AG09309 (cell line): ENCODE data around the gene ATP6V0C.

Experiments
- DNase-seq: peaks from one replicate; pipeline ENCODE4 v3.0.0-alpha.2; 2010; ENCODE audit warnings: low read depth
- H3K4me3 ChIP-seq: 2 replicates; pipeline ENCODE4 v1.5.1; 2011; ENCODE audit warnings: mild to moderate bottlenecking, low read depth, low read length, moderate library complexity; ENCODE audit not compliant: control insufficient read depth
- TF ChIP-seq, protein P1 (sequence below): IDR thresholded peaks from 2 replicates; pipeline ENCODE4 v1.5.1; 2011; ENCODE audit warnings: mild to moderate bottlenecking, low read depth, low read length, inconsistent platforms; ENCODE audit not compliant: insufficient read depth, control insufficient read depth; ENCODE audit errors: missing control alignments

The ATP6V0C gene

DNA sequence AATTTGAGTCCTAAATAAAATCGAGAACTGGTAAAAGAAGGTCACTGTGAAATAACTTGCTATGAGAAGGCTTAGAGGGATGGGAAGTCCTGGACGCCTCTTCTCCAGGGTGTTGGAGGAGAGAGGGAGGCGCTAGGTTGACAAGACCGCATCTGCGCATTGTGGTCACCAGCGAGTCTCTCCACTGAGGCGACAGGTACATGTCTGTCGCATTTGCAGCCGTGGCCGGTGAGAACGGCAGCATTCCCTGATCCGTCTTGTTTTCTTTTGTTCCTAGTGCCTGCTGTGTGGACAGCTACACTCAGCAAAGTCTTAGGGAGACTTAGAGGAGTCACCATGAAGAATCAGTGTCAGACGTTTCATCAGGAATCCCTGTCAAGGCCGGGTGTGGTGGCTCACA lies 8.1 kb upstream of the ATP6V0C start:
- no peak overlapping the region for H3K4me3 ChIP-seq
- DNase-seq, result no peak
- TF ChIP-seq, protein P1, sequence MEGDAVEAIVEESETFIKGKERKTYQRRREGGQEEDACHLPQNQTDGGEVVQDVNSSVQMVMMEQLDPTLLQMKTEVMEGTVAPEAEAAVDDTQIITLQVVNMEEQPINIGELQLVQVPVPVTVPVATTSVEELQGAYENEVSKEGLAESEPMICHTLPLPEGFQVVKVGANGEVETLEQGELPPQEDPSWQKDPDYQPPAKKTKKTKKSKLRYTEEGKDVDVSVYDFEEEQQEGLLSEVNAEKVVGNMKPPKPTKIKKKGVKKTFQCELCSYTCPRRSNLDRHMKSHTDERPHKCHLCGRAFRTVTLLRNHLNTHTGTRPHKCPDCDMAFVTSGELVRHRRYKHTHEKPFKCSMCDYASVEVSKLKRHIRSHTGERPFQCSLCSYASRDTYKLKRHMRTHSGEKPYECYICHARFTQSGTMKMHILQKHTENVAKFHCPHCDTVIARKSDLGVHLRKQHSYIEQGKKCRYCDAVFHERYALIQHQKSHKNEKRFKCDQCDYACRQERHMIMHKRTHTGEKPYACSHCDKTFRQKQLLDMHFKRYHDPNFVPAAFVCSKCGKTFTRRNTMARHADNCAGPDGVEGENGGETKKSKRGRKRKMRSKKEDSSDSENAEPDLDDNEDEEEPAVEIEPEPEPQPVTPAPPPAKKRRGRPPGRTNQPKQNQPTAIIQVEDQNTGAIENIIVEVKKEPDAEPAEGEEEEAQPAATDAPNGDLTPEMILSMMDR, result no peak

DNA sequence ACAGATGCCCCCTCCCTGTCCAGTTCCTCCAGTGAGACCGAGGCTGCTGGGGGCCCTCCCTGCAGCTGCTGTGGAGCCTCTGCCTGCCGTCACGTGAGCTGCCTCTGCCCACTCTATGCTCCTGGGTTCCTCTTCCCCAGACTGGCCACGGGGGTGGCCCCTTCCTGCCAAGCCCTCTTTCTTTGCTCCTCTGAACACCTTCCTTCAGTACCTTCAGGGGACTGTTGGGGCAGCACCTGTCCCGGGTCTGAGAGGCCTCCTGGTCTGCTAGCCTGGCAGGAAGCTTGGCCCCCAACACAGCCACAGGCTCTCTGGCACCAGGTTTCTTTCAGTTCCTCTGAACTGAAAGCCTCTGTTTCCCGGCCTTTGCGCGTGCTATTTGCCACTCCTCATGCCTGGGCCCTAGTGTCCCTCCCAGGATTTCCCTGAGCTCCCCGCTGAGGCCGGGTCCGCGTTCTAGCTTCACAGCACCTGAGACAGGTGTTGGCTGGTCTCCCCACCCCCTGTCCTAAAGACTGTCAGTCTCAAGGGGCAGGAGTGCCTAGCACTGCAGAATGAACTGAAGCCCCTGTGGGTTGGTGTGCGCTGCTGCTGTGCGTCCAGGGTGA lies 6.6 kb upstream of the ATP6V0C start:
- TF ChIP-seq, protein P1, result no peak
- no peak overlapping the region for H3K4me3 ChIP-seq
- DNase-seq, result no peak

DNA sequence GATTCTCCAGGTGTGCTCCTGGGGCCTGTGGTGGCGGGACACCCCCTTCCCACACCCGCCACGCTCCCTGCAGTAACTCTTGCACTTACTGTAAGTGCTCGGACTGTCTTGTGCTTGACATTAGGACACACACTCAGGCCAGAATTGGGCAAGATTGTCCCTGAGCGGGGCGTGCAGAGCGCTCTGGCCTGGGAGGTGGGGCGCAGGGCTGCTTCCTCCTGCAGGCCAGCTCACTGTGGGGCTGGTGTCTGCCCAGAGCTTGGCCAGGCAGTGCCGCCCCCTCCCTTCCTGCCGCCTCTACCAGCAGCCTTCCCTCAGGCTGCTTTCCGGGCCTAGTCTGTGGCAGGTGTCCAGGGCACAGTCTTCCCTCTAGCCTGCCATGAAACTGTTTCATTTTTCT lies 6.1 kb upstream of the ATP6V0C start:
- H3K4me3 ChIP-seq, result no peak overlapping the region
- TF ChIP-seq, protein P1, result no peak
- DNase-seq, result no peak

DNA sequence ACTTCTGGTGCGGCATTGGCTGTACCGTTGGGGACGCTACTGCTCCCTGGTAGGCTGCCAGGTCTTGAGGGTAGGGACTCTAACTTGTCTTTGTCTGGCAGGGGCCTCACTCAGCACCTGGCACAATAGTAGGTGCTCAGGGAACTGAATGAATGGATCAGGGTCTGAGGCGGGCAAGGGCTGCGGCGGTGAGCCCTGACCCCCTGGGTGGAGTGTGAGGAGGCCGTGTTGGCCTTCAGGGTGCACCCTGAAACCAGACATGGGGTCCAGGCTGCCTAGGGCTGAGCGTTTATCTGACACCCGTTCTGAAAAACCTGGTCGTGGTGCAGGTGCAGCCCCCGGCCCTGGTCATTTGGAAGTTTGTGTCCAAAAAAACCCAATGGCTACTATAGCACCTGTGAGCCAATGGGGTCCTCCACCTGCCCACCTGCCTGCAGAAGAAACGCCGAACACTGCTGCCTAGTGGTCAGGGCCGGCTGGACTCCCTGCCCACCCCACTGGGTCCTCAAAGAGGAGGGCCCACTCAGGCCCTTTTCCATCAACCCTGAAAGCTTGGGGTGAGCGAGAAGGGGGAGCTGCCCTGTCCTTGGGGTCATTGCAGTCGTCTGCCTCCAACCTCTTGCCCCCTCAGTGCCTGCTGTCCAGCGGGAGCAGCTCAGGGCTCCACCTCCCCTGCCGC lies 4.9 kb upstream of the ATP6V0C start:
- DNase-seq, result no peak

DNA sequence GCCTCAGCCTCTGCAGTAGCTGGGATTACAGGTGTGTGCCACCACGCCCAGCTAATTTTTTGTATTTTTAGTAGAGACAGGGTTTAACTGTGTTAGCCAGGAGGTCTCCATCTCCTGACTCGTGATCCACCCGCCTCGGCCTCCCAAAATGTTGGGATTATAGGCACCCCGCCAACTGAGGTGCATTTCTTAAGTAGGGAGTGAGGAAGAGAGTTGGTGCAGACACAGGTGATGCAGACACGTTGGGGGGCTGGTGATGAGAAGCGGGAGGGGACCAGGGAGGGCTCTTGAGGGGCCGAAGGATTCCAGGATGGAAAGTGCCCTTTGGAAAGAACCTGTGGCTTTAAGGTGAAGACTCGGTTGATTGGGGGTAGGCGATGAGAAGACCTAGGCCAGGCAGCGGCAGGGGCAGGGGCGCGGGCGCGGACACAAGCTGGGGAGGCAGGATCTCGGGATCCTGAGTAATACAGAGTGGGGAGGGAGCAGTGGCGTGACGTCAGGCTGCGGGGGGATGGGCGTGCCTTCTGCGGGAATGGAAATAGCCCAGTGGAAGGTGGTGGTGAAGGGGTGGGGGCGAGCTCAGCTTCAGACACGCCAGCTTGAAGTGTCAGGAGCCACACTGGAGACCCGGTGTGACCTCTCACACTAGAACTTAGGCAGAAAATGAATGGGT lies 2.5 kb upstream of the ATP6V0C start:
- DNase-seq, result no peak
- no peak overlapping the region for H3K4me3 ChIP-seq
- TF ChIP-seq, protein P1, result no peak

More for the DNA sequence above, 4.9 kb upstream of the ATP6V0C start:
- TF ChIP-seq, protein P1, result no peak
- no peak overlapping the region for H3K4me3 ChIP-seq

DNA sequence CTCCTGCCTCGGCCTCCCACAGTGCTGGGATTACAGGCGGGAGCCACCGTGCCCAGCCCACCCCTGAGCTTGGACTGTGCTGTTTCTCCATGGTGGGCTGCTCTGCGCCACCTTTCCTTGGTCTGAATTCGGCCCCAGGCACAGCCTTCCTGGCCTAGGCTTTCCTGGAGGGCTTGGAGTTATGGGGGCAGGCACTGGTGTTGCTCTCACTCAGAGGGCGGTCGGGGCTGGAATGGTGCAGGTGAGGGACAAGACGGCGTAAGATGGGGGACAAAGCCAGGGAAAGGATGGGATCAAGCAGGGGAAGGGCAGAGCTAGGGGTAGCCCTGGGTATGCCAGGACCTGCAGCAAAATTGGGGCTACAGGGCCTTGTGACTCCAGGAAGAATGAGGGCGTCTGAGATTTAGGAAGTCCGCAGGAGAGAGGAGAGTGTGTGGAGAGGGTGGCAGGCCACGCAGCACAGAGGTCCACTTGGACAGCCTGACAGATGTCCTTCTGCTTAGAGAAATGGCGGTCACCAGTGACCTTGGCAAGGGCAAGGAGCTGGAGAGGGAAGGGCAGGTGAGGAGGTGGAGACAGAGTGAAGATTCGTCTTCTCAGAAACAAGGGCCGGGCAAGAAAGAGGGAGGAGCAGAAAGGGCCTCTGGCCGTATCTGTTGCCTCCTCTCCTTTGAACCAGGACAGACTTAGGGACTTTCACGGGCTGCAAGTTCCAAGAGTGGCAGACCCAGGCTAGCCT lies 1.6 kb upstream of the ATP6V0C start:
- DNase-seq, result no peak
- H3K4me3 ChIP-seq, result no peak overlapping the region
- TF ChIP-seq, protein P1, result no peak
